NB4 (cell line): Measurements from ENCODE around the gene TRAPPC8.

Source experiments
- POLR2A ChIP-seq: IDR thresholded peaks from 2 replicates; pipeline ENCODE4 v1.6.1; 2011; ENCODE audit warnings: mild to moderate bottlenecking; ENCODE audit not compliant: insufficient read length; ENCODE audit errors: extremely low read depth
- TF ChIP-seq, protein P1 (sequence below): IDR thresholded peaks from one replicate; pipeline ENCODE4 v1.5.1; 2012; ENCODE audit warnings: low read depth, low read length

DNA sequence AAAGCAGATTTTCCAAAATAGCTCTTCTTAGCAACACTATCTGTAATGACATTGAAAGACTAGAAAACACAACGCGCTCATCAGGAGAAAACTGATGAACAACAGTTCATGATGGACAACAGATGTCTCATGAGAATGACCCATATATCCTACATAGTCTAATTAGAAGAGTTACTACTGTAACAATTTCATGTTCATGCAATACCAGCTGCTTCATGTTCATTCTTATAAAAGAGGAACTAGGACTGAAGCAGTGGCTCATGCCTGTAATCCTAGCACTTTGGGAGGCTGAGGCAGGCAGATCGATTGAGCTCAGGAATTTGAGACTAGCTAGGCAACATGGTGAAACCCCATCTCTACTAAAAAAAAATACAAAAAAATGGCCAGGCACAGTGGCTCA, 22.7 kb downstream of the TRAPPC8 start:
- TF ChIP-seq, protein P1, sequence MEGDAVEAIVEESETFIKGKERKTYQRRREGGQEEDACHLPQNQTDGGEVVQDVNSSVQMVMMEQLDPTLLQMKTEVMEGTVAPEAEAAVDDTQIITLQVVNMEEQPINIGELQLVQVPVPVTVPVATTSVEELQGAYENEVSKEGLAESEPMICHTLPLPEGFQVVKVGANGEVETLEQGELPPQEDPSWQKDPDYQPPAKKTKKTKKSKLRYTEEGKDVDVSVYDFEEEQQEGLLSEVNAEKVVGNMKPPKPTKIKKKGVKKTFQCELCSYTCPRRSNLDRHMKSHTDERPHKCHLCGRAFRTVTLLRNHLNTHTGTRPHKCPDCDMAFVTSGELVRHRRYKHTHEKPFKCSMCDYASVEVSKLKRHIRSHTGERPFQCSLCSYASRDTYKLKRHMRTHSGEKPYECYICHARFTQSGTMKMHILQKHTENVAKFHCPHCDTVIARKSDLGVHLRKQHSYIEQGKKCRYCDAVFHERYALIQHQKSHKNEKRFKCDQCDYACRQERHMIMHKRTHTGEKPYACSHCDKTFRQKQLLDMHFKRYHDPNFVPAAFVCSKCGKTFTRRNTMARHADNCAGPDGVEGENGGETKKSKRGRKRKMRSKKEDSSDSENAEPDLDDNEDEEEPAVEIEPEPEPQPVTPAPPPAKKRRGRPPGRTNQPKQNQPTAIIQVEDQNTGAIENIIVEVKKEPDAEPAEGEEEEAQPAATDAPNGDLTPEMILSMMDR, result no peak
- TF ChIP-seq POLR2A, result no peak
